HG02678 (cell line): ENCODE measurements around the gene IL11.

ENCODE experiments used
- ATAC-seq: cut with Tn5 transposase; IDR thresholded peaks from one replicate; pipeline ENCODE4 v1.9.1; 2021; ENCODE audit warnings: mild to moderate bottlenecking, moderate library complexity; ENCODE audit not compliant: unreplicated experiment

IL11 gene

GRCh38 chr19:55353803-55354697 is 16.2 kb downstream of the IL11 start:
- no peak for ATAC-seq

DNA sequence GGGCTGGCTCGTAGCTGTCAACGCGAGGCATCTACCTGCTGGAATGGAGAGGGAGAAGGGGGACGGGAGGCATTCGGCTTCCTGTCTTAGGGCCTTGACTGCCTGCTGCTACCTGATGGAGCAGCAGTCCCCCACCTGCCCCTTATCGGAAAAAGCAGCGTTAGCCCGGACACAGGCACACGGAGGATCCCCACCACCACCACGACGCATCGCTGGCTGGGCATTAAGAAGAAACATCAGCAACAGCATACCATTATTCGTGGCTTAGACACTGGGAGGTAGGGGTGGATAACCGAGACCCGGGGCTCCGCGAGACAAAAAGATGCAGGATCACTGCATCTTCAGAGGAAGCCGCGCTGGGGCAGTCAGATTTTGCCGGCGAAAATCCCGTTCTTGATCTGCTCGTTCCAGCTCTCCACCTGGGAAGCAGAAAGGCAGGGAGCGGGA is 16.9 kb downstream of the IL11 start:
- ATAC-seq = no peak

GRCh38 chr19:55352549-55353145 is 17.6 kb downstream of the IL11 start:
- ATAC-seq = no peak

- ATAC-seq = no peak
These were observed 18.2 kb downstream of the IL11 start for GRCh38 chr19:55352040-55352439.

GRCh38 chr19:55350620-55351315 is 19.5 kb downstream of the IL11 start:
- ATAC-seq = no peak

- no peak for ATAC-seq
These were observed 21.8 kb downstream of the IL11 start for GRCh38 chr19:55348317-55349034.

GRCh38 chr19:55347442-55348009 is 22.7 kb downstream of the IL11 start:
- ATAC-seq = no peak

DNA sequence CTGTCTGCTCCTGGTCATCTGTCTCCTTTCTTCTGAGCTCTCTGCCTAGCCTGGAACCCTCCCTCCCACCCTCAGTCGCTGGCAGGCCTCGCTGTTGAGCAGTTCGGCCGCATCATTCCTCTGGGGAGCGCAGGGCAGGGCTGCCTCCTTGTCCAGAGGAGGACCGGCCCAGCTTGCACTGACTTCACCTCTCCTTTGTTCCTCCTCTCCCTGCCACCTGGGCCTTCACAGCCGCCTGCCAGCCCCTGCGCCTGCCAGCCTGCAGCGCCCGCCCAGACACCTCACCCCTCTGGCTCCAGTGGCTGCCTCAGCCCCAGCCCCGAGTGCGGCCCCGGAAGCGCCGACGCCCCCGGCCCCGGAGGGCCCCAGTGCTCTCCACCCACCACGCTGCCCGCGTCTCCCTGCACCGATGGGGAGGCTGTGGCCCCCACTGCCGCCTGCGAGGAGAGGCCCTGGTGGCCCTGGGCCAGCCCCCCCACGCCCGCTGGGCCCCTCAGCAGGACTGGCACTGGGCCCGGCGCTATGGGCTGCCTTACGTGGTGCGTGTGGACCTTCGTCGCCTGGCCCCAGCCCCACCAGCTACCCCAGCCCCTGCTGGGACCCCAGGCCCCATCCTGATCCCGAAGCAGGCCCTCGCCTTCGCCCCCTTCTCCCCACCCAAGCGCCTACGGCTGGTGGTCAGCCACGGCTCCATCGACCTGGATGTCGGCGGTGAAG is 23.4 kb downstream of the IL11 start:
- ATAC-seq = no peak

DNA sequence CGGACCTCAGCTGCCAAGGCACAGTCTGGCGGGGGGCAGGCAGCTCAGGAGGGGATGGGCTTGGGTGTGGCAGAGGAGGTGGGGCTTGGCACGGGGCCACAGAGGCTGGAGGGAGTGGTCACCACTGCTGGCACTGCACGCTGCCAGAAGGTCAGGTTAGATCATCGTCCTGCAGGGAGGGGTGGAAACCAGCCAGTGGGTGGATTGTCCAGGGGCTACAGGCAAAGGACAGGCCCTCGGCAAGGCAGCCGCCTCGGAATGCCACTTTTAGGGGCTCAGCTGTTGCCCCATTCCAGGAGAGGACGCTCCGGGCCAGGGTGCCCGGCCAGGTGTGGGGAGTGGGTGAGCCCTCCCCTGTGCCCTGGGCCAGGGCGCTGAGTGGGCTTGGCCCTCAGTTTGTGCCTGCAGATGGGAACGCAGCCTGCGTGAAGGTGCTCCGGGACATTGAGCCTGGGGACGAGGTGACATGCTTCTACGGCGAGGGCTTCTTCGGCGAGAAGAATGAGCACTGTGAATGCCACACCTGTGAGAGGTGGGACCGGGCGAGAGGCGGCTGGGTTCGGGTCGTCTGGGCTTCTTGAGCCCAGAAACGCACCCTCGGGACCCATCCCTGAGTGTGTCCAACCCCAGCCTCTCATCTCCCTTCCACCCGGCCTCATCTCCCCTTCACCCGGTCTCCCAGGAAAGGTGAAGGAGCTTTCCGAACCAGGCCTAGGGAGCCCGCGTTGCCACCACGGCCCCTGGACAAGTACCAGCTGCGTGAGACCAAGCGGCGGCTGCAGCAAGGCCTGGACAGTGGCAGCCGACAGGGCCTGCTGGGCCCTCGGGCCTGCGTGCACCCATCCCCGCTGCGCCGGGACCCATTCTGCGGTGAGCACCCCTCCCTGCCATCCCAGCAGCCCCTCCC is 24.2 kb downstream of the IL11 start:
- ATAC-seq = no peak

DNA sequence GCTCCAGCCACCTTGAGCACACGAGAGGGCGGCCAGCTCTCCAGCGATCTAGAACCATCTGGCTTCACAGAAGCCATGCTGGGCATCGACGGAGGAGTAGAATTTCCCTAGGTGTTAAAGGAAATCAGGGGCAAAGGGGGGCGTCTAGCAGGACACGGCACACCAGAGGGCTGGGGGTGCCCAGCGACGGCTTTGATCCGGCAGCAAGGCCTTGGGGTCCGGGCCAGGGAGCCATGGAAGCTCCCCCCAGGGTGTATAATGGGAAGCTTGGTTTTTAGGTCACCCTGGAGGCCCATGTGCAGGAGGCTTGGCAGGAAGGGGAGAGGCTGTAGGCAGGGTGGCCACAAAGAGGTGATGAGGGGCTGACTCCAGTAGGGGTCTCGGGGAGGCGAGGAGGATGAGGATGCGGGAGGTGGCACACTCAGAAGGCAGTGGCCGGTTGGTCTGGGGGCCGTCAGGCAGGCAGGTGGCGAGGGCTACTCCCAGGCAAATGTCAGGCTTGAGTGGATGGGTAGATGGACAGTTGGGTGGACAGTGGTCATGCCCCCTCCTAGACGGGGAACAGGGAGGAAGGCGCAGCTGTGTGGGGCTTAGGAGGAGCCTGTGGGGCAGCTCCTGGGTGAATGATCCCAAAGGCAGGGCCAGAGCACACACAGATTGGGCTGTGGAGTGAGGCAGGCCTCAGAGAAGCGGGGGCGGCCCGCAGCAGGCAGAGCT is 25.0 kb downstream of the IL11 start:
- ATAC-seq = no peak

- ATAC-seq = no peak
These were observed 25.8 kb downstream of the IL11 start for GRCh38 chr19:55344444-55344843.

DNA sequence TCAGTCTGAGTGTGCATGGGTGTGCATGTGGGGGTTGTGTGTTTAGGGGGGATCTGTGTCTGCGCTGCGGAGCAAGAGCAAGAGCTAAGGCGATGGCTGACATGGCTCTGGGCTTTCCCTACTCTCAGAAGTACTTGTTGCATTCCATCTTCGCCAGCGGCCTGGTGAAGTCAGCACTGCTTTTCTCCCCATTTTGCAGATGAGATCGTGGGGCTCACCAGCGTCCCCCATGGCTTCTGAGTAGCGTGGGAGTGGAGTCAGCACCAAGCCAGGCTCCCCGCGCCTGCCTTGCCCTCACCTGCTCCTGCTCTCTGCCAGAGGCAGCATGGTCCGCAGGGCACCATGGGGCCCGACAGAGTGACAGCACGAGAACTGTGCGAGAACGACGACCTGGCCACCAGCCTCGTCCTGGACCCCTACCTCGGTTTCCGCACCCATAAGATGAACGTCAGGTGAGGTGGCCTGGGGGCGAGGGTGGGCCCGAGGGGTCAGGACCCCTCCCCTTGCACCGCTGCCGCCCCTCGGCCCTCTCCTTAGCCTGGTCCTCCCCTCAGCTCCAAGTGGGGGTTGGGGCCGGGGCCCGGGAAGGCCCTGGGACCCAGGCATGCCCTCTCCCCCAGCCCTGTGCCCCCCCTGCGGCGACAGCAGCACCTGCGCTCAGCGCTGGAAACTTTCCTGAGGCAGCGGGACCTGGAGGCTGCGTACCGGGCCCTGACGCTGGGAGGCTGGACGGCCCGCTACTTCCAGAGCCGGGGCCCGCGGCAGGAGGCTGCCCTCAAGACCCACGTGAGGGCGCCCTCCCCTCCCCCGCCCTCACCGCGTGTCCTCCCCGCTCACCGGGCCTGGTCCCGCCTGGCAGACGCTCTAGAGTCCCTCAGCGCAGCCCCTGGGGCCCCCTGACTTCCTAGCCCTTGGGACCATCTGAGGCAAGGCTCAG is 28.4 kb downstream of the IL11 start:
- no peak for ATAC-seq

DNA sequence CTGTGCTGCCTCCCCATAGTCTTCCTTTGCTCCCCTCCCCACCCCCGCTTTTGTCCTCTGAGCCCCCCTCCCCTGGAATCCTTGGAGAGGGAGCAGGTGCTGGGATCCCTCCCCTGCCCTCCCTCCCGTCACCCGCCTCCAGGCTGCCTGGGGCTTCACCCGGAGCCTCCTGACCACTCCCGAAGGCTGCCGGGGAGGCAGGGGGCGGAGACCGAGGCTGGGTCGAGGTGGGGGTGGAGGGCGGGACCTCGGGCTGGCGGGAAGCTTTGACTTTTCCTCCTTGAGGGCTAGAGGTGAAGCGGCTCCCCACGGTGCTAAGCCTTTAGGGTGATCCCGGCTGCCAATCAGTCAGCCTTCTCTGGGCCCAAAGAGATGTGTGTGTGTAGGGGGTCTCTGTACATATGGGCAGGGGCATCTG is 29.1 kb downstream of the IL11 start:
- ATAC-seq = no peak

GRCh38 chr19:55340784-55341147 is 29.5 kb downstream of the IL11 start:
- ATAC-seq = no peak

GRCh38 chr19:55339889-55340783 is 30.1 kb downstream of the IL11 start:
- ATAC-seq = no peak

- ATAC-seq = peak; percentile 80
These were observed 31.0 kb downstream of the IL11 start, which contains the start of gene KMT5C for GRCh38 chr19:55339105-55339888. Gene KMT5C, plus strand, starts transcription at chr19:55339876. Its CDS starts 2,061 bp downstream, at chr19:55341937.
